PC-9 (cell line): ENCODE results near the gene SEMA3C. TPM values are rescaled to one million over a fixed set of nuclear protein-coding genes. Genes with fewer than 3 reads are reported as not detected.

ENCODE experiments used
- BruUV-seq: library from RNA; stranded (reverse); fragments of 400-500 nt; replicated peaks from 2 replicates; lab custom pipeline; 2021; lab: Mats Ljungman, UMichigan
- CTCF ChIA-PET: fragments of 300-600 bp; sonication (Branson Sonifier 250); formaldehyde crosslinking; loops from one replicate; lab custom pipeline; 2022; ENCODE audit warnings: antibody characterized with exemption; lab: Charles Lee
- POLR2A ChIA-PET: fragments of 300-600 bp; sonication (Branson Sonifier 250); formaldehyde crosslinking; loops from one replicate; lab custom pipeline; 2022; ENCODE audit warnings: antibody characterized with exemption; ENCODE audit not compliant: unreplicated experiment; lab: Charles Lee
- DNase-seq, 2 experiments: peaks; one replicate each; pipeline versions ENCODE4 v3.0.0 to v3.0.0-alpha.2; 2015 to 2022; ENCODE audit warnings: mixed read lengths in 1 of 2
- H2AFZ ChIP-seq: fragments of 200-600 bp; sonication (generic); 2 replicates; pipeline ENCODE4 v1.8.1; 2017; ENCODE audit warnings: antibody characterized with exemption
- H3F3A ChIP-seq: fragments of 200-600 bp; sonication (generic); 2 replicates; pipeline ENCODE4 v1.8.1; 2017; ENCODE audit warnings: antibody characterized with exemption, mild to moderate bottlenecking, low read depth; ENCODE audit not compliant: insufficient read depth
- H3K27ac ChIP-seq: fragments of 200-600 bp; sonication (generic); 2 replicates; pipeline ENCODE4 v1.6.1; 2016; ENCODE audit warnings: mixed run types
- H3K27me3 ChIP-seq: fragments of 200-600 bp; sonication (generic); 2 replicates; pipeline ENCODE4 v1.6.1; 2016; ENCODE audit warnings: low read depth, mixed run types; ENCODE audit not compliant: insufficient read depth
- H3K36me3 ChIP-seq: fragments of 200-600 bp; sonication (generic); 2 replicates; pipeline ENCODE4 v1.6.1; 2016; ENCODE audit warnings: low read depth, mixed run types
- H3K4me1 ChIP-seq: fragments of 200-600 bp; sonication (generic); replicated peaks from 2 replicates; pipeline ENCODE4 v1.6.1; 2016; ENCODE audit warnings: mixed run types; ENCODE audit not compliant: insufficient read depth
- H3K4me2 ChIP-seq: fragments of 200-600 bp; sonication (generic); 2 replicates; pipeline ENCODE4 v1.6.1; 2017; ENCODE audit warnings: mixed run types
- H3K4me3 ChIP-seq: fragments of 200-600 bp; sonication (generic); 2 replicates; pipeline ENCODE4 v1.6.1; 2016; ENCODE audit warnings: mixed run types
- H3K79me2 ChIP-seq: fragments of 200-600 bp; sonication (generic); 2 replicates; pipeline ENCODE4 v1.6.1; 2017; ENCODE audit warnings: low read depth, mixed run types
- H3K9me2 ChIP-seq: fragments of 200-600 bp; sonication (generic); 2 replicates; pipeline ENCODE4 v1.8.1; 2017; ENCODE audit warnings: mild to moderate bottlenecking; ENCODE audit not compliant: insufficient read depth
- H3K9me3 ChIP-seq: fragments of 200-600 bp; sonication (generic); 2 replicates; pipeline ENCODE4 v1.8.1; 2016; ENCODE audit warnings: low read depth; ENCODE audit not compliant: insufficient read depth
- H4K20me1 ChIP-seq: fragments of 200-600 bp; sonication (generic); 2 replicates; pipeline ENCODE4 v1.8.1; 2017; ENCODE audit not compliant: insufficient read depth
- EZH2 ChIP-seq: fragments of 200-600 bp; sonication (generic); IDR thresholded peaks from 2 replicates; pipeline ENCODE4 v1.8.0; 2017; ENCODE audit warnings: antibody characterized with exemption, low read depth
- intact Hi-C: fragments of 100-400 bp; cut with micrococcal nuclease; formaldehyde crosslinking; loops from one replicate; pipeline ENCODE4 v1.10.0; 2022; ENCODE audit not compliant: unreplicated experiment
- total RNA-seq: library from RNA; stranded (reverse); gene quantifications from 2 replicates; pipeline ENCODE4 v1.2.3, GENCODE V29; 2021
- TF ChIP-seq, protein P1 (sequence below): fragments of 200-600 bp; sonication (generic); conservative IDR thresholded peaks from 2 replicates; pipeline ENCODE4 v1.6.1; 2017; ENCODE audit warnings: mixed run types, antibody characterized with exemption, mild to moderate bottlenecking, moderate library complexity

SEMA3C gene
- total RNA-seq, 1 experiment from 2014 or later = 19.9 TPM

DNA sequence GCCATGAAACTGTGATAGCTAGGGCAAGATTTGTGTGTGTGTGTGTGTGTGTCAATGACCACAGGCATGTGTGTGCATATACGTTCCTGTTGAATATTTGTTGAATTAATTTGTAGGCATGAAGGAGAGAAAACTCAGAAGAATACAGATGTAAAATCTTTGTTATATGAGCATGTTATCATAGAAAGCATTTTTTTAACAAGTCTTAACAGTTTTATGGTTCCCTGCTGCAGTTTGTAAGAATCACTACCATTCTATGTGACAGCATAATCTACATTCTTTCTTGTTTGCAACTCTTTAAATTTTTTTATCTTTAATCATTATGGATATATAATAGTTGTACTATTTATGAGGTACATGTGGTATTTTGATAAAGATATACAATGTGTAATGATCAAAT lies 150.1 kb downstream of the SEMA3C start:
- no peak overlapping the region for H3K27ac ChIP-seq
- H3K4me2 ChIP-seq = no peak overlapping the region
- no peak for DNase-seq
- no peaks in the 10 kb centered on the region for H4K20me1 ChIP-seq
- ChIA-PET POLR2A (no interaction called here), CTCF (no interaction called here)
- no TSS peak for BruUV-seq
- no peak overlapping the region for H2AFZ ChIP-seq
- H3K79me2 ChIP-seq = no peaks in the 10 kb centered on the region
- H3K9me2 ChIP-seq = no peaks in the 10 kb centered on the region
- intact Hi-C loops = no loop called here
- no peaks in the 10 kb centered on the region for H3K9me3 ChIP-seq
- H3K4me1 ChIP-seq = no peaks in the 10 kb centered on the region
- H3K36me3 ChIP-seq = 0 out of 2 replicates have a peak, but pooled peaks cover 7% of the 10 kb centered on the region
- no peak overlapping the region for H3K4me3 ChIP-seq
- no peaks in the 10 kb centered on the region for H3F3A ChIP-seq
- TF ChIP-seq EZH2 = no peak
- TF ChIP-seq, protein P1, sequence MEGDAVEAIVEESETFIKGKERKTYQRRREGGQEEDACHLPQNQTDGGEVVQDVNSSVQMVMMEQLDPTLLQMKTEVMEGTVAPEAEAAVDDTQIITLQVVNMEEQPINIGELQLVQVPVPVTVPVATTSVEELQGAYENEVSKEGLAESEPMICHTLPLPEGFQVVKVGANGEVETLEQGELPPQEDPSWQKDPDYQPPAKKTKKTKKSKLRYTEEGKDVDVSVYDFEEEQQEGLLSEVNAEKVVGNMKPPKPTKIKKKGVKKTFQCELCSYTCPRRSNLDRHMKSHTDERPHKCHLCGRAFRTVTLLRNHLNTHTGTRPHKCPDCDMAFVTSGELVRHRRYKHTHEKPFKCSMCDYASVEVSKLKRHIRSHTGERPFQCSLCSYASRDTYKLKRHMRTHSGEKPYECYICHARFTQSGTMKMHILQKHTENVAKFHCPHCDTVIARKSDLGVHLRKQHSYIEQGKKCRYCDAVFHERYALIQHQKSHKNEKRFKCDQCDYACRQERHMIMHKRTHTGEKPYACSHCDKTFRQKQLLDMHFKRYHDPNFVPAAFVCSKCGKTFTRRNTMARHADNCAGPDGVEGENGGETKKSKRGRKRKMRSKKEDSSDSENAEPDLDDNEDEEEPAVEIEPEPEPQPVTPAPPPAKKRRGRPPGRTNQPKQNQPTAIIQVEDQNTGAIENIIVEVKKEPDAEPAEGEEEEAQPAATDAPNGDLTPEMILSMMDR = no peak
- H3K27me3 ChIP-seq = no peaks in the 10 kb centered on the region

GRCh38 chr7:80767654-80768053 lies 151.2 kb downstream of the SEMA3C start:
- H3F3A ChIP-seq = no peaks in the 10 kb centered on the region
- H2AFZ ChIP-seq = no peak overlapping the region
- BruUV-seq = no TSS peak
- DNase-seq = no peak
- no peaks in the 10 kb centered on the region for H3K9me2 ChIP-seq
- POLR2A ChIA-PET = no interaction called here
- CTCF ChIA-PET = no interaction called here
- H3K79me2 ChIP-seq = no peaks in the 10 kb centered on the region
- no peak overlapping the region for H3K4me3 ChIP-seq
- H3K36me3 ChIP-seq = 0 out of 2 replicates have a peak, but pooled peaks cover 7% of the 10 kb centered on the region
- H4K20me1 ChIP-seq = no peaks in the 10 kb centered on the region
- H3K9me3 ChIP-seq = no peaks in the 10 kb centered on the region
- no peak for TF ChIP-seq EZH2
- TF ChIP-seq, protein P1 = no peak
- no peak overlapping the region for H3K4me2 ChIP-seq
- H3K27me3 ChIP-seq = no peaks in the 10 kb centered on the region
- H3K4me1 ChIP-seq = no peaks in the 10 kb centered on the region
- H3K27ac ChIP-seq = no peak overlapping the region
- intact Hi-C loops = no loop called here

- Histone ChIP-seq H3K27me3 (no peaks in the 10 kb centered on the region), H3F3A (no peaks in the 10 kb centered on the region), H2AFZ (no peak overlapping the region), H3K9me3 (no peaks in the 10 kb centered on the region), H3K36me3 (0 out of 2 replicates have a peak, but pooled peaks cover 7% of the 10 kb centered on the region), H3K79me2 (no peaks in the 10 kb centered on the region), H3K4me2 (no peak overlapping the region), H3K4me3 (no peak overlapping the region), H3K4me1 (no peaks in the 10 kb centered on the region), H3K27ac (no peak overlapping the region), H4K20me1 (no peaks in the 10 kb centered on the region), H3K9me2 (no peaks in the 10 kb centered on the region)
- no peak for DNase-seq
- intact Hi-C loops = no loop called here
- no peak for TF ChIP-seq EZH2
- TF ChIP-seq, protein P1 = no peak
- ChIA-PET CTCF (no interaction called here), POLR2A (interaction anchor here (0.6 kb wide), 1 partner anchor 108 kb away, joined by 3 read pairs; no protein-coding TSS in a partner anchor)
- BruUV-seq = no TSS peak
Observed at GRCh38 chr7:80766724-80767123, 152.1 kb downstream of the SEMA3C start.
